ENCODE results near the gene GPX3. TPM values are rescaled to one million over a fixed set of nuclear protein-coding genes. Genes with fewer than 3 reads are reported as not detected.

GPX3 gene
- total and polyA plus RNA-seq, 12 donors: 51.1 to 1,751 (median 422) TPM

DNA sequence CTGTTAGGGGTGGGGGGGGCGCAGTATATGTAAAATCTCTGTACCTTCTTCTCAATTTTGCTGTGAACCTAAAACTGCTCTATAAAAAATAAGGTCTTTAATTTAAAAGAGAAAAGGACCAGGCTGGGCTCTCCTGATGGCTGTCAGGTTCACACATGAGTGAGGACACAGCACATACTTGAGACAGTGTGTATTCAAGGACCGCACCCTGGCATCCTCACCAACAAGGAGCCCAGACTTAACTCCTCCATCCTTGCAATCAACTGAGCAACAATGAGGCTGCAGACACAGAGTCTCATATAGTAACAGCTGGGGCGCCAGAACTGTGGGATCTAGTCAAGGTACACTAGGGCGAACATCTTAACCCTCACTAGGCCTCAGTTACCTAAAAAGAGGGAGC is 50.6 kb downstream of the GPX3 start:
- DNase-seq: no peak
- intact Hi-C loops (cut with DNase I): no loop called here
- no peaks in the 10 kb centered on the region for H3K9me3 ChIP-seq (replicated peaks in 1 of 3)
- 94 to 98% (median 96%) methylated on average over 4 of the region's 4 CpGs for WGBS, 4 donors
- no peak for TF ChIP-seq POLR2A (IDR thresholded peaks at IDR 0.05)
- TF ChIP-seq, protein P1, sequence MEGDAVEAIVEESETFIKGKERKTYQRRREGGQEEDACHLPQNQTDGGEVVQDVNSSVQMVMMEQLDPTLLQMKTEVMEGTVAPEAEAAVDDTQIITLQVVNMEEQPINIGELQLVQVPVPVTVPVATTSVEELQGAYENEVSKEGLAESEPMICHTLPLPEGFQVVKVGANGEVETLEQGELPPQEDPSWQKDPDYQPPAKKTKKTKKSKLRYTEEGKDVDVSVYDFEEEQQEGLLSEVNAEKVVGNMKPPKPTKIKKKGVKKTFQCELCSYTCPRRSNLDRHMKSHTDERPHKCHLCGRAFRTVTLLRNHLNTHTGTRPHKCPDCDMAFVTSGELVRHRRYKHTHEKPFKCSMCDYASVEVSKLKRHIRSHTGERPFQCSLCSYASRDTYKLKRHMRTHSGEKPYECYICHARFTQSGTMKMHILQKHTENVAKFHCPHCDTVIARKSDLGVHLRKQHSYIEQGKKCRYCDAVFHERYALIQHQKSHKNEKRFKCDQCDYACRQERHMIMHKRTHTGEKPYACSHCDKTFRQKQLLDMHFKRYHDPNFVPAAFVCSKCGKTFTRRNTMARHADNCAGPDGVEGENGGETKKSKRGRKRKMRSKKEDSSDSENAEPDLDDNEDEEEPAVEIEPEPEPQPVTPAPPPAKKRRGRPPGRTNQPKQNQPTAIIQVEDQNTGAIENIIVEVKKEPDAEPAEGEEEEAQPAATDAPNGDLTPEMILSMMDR (IDR thresholded peaks at IDR 0.05): no peak
- H3K4me3 ChIP-seq: no peak overlapping the region
- peaks cover 17 to 45% of the 10 kb centered on the region in 2 donors for H3K4me1 ChIP-seq (replicated peaks in 1 of 2)
- H3K27ac ChIP-seq: peak overlapping the region in 1 of 5 donors; percentile 0
- no peaks in the 10 kb centered on the region for H3K27me3 ChIP-seq
- H3K36me3 ChIP-seq (replicated peaks in 1 of 2): no peaks in the 10 kb centered on the region

DNA sequence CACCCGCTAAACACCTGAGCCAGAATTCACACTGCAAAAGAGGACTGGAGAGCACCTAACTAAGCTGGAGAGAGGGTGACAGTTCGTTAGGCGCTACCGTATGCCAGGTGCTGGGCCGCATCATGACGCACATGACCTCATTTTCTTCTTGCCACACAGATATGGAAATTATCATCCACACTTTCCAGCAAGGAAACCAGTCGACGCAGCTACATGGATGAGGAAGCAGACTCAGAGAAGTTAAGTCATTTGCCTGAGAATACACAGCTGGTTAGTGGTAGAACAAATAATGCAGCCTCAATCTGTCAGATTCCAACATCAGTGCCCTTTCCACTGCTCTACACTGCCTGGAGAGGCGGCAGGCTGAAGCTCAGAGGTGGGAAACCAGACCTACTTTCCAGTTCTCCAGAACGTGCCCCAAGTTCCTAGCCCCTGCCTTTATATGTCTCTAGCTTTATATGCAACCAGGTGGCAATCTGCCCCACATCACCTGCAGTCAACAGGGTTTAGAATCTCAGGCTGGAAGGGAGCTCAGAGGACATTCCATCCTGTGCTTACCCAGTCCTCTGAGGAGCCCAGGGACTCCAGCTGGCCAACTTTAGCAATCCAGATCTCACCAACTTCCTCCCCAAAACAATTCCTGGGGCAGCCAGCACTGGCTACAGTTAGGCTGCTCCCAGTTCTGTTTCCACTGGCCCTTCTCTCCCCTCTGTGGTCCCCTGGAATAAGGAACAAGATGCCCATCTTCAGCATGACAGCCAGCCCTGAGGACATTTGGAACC is 51.6 kb downstream of the GPX3 start:
- intact Hi-C loops (cut with DNase I): no loop called here
- H3K4me1 ChIP-seq (replicated peaks in 1 of 2): peaks cover 17 to 49% of the 10 kb centered on the region in 2 donors

DNA sequence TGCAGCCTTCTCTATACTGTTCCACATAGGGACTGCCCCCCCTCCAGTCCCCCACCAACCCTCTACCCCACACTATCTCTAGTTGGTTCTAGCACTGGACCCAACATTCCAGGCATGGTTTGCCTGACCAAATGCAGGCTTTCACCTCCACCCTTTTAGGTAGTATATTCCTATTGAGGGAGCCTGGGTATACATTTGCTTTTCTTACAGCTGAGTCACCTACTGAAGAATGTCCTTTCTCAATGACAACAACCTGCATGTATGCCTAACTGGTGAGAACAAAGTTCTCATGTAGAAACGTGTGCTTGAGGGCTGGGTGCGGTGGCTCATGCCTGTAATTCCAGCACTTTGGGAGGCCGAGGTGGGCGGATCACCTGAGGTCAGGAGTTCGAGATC is 52.2 kb downstream of the GPX3 start:
- 83 to 89% (median 86%) methylated on average over 5 of the region's 5 CpGs for WGBS, 4 donors
- no peak for DNase-seq
- Histone ChIP-seq H3K9me3 (replicated peaks in 1 of 3) (no peaks in the 10 kb centered on the region), H3K4me1 (replicated peaks in 1 of 2) (peaks cover 17 to 43% of the 10 kb centered on the region in 2 donors), H3K27ac (no peak overlapping the region), H3K4me3 (no peak overlapping the region), H3K27me3 (no peaks in the 10 kb centered on the region), H3K36me3 (replicated peaks in 1 of 2) (no peaks in the 10 kb centered on the region)
- TF ChIP-seq, protein P1 (IDR thresholded peaks at IDR 0.05): no peak
- TF ChIP-seq POLR2A (IDR thresholded peaks at IDR 0.05): no peak
- intact Hi-C loops (cut with DNase I): no loop called here

More for the DNA sequence above, 51.6 kb downstream of the GPX3 start:
- 91 to 96% (median 94%) methylated on average over 10 of the region's 10 CpGs for WGBS, 4 donors
- Histone ChIP-seq H3K27me3 (no peaks in the 10 kb centered on the region), H3K36me3 (replicated peaks in 1 of 2) (no peaks in the 10 kb centered on the region), H3K27ac (peak overlapping the region in 1 of 5 donors; percentile 15), H3K4me3 (no peak overlapping the region), H3K9me3 (replicated peaks in 1 of 3) (no peaks in the 10 kb centered on the region)
- TF ChIP-seq POLR2A (IDR thresholded peaks at IDR 0.05): no peak
- TF ChIP-seq, protein P1 (IDR thresholded peaks at IDR 0.05): no peak
- no peak for DNase-seq

DNA sequence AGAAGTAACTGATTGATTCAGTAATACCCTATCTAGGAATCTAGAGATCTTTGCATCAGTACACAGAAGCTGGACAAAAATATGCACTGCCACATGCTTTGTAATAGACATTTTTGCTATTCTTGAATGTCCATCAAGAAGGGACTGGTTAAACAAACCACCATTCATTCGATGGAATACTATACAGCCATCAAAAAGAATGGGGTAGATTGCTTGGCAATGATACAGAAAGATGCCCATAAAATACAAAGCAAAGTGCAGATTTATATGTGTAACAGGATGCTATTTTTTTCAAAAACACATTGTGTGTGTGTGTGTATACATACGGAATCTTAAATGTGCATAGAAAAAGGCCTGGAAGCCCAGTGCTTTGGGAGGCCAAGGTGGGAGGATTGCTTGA is 52.9 kb downstream of the GPX3 start:
- intact Hi-C loops (cut with DNase I): no loop called here
- no peaks in the 10 kb centered on the region for H3K36me3 ChIP-seq (replicated peaks in 1 of 2)
- 95 to 100% (median 98%) methylated on average over 2 of the region's 2 CpGs for WGBS, 4 donors
- no peaks in the 10 kb centered on the region for H3K9me3 ChIP-seq (replicated peaks in 1 of 3)
- no peak overlapping the region for H3K27ac ChIP-seq
- peaks cover 11 to 38% of the 10 kb centered on the region in 2 donors for H3K4me1 ChIP-seq (replicated peaks in 1 of 2)
- no peaks in the 10 kb centered on the region for H3K27me3 ChIP-seq
- H3K4me3 ChIP-seq: no peak overlapping the region
- TF ChIP-seq, protein P1 (IDR thresholded peaks at IDR 0.05): no peak
- no peak for TF ChIP-seq POLR2A (IDR thresholded peaks at IDR 0.05)
- no peak for DNase-seq

Measured in adrenal gland (tissue), 12 donors.